HEK293T (cell line): Measurements from ENCODE around the gene CDK3.
"Not testable (repeated sequence)": the region's sequence is repeated elsewhere in the genome, so short reads cannot be mapped to it uniquely, and the experiment has no call there.

Experiments
- ARNT ChIP-seq: fragments of 450-650 bp; IDR thresholded peaks from 2 replicates; pipeline ENCODE4 v1.6.1; 2017; ENCODE audit warnings: mild to moderate bottlenecking
- FOXA1 ChIP-seq: fragments of 450-650 bp; IDR thresholded peaks from 2 replicates; pipeline ENCODE4 v1.6.1; 2016; ENCODE audit warnings: mild to moderate bottlenecking
- FOXM1 ChIP-seq: fragments of 450-650 bp; IDR thresholded peaks from 2 replicates; pipeline ENCODE4 v1.6.1; 2017; ENCODE audit warnings: mild to moderate bottlenecking, borderline replicate concordance
- HDGF ChIP-seq: fragments of 450-650 bp; IDR thresholded peaks from 2 replicates; pipeline ENCODE4 v1.6.1; 2017; ENCODE audit warnings: antibody characterized with exemption, borderline replicate concordance
- LEF1 ChIP-seq: fragments of 450-650 bp; IDR thresholded peaks from 2 replicates; pipeline ENCODE4 v1.6.1; 2017; ENCODE audit warnings: mild to moderate bottlenecking, borderline replicate concordance
- NFRKB ChIP-seq: fragments of 450-650 bp; IDR thresholded peaks from 2 replicates; pipeline ENCODE4 v1.6.1; 2016; ENCODE audit warnings: mild to moderate bottlenecking, moderate library complexity
- SP1 ChIP-seq: fragments of 450-650 bp; IDR thresholded peaks from 2 replicates; pipeline ENCODE4 v1.6.1; 2017
- TARDBP ChIP-seq: fragments of 450-650 bp; IDR thresholded peaks from 2 replicates; pipeline ENCODE4 v1.6.1; 2016
- ZNF384 ChIP-seq: fragments of 450-650 bp; IDR thresholded peaks from 2 replicates; pipeline ENCODE4 v1.6.1; 2016
- TF ChIP-seq, protein P1 (sequence below): fragments of 450-650 bp; IDR thresholded peaks from 2 replicates; pipeline ENCODE4 v1.6.1; 2016

DNA sequence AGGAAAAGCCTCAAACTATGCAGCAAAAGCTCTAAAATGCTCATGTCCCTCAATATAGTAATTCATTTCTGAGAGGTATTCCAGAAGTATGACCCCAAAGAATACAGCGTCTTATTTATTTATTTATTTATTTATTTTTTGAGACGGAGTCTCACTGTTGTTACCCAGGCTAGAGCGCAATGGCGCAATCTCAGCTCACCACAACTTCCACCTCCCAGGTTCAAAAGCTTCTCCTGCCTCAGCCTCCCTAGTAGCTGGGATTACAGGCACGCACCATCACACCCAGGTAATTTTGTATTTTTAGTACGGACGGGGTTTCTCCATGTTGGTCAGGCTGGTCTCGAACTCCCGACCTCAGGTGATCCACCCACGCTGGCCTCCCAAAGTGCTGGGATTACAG lies 31.6 kb upstream of the CDK3 start:
- not testable (repeated sequence) for TF ChIP-seq ARNT, SP1, FOXA1, NFRKB, LEF1, FOXM1, ZNF384, TARDBP, HDGF
- TF ChIP-seq, protein P1, sequence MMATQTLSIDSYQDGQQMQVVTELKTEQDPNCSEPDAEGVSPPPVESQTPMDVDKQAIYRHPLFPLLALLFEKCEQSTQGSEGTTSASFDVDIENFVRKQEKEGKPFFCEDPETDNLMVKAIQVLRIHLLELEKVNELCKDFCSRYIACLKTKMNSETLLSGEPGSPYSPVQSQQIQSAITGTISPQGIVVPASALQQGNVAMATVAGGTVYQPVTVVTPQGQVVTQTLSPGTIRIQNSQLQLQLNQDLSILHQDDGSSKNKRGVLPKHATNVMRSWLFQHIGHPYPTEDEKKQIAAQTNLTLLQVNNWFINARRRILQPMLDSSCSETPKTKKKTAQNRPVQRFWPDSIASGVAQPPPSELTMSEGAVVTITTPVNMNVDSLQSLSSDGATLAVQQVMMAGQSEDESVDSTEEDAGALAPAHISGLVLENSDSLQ = not testable (repeated sequence)
